Lower leg skin (tissue), 4 donors: Measurements from ENCODE around the gene SPACA7. TPM values are rescaled to one million over a fixed set of nuclear protein-coding genes. Genes with fewer than 3 reads are reported as not detected.

ENCODE experiments used
- DNase-seq, 2 donors: peaks; one replicate each; pipeline ENCODE4 v3.0.0-alpha.2; 2019; ENCODE audit warnings: low spot score in 2 of 2
- H3K4me3 ChIP-seq: fragments of 200-600 bp; sonication (generic); 2 replicates; pipeline ENCODE4 v1.5.1; 2017; ENCODE audit warnings: mild to moderate bottlenecking, low read depth; ENCODE audit not compliant: poor library complexity, severe bottlenecking
- CTCF ChIP-seq, 3 donors: fragments of 450-650 bp; IDR thresholded peaks; one replicate each; pipeline ENCODE4 v1.5.1; 2016; ENCODE audit warnings: antibody characterized with exemption in 3 of 3, mild to moderate bottlenecking in 3 of 3, moderate library complexity in 2 of 3
- POLR2A ChIP-seq, 2 donors: fragments of 450-650 bp; IDR thresholded peaks; one replicate each; pipeline ENCODE4 v1.6.1; 2016 to 2017; ENCODE audit warnings: antibody characterized with exemption in 2 of 2, mild to moderate bottlenecking in 1 of 2, moderate library complexity in 1 of 2
- WGBS, 2 donors: methylation state at CpG; one replicate each; pipeline ENCODE4 v1.1.5; 2018; 5-methylcytosine and 5-hydroxymethylcytosine counted together
- intact Hi-C: fragments of 100-400 bp; cut with DNase I; formaldehyde crosslinking; loops from one replicate; pipeline ENCODE4 v1.15.0; 2023; ENCODE audit warnings: low total_unique reads
- total RNA-seq, 4 donors: library from RNA; depleted of rRNA; stranded (reverse); fragments of >200 nt; gene quantifications; one replicate each; pipeline ENCODE4 v1.1.0, GENCODE V29; 2016

SPACA7 gene
- total RNA-seq, 4 donors from 2014 or later = not detected

GRCh38 chr13:112447306-112447705 is 71.2 kb downstream of the SPACA7 start:
- DNase-seq = no peak
- intact Hi-C loops = loop anchor here (5.0 kb wide), 1 partner anchor 970 kb away; no protein-coding TSS in a partner anchor
- H3K4me3 ChIP-seq = no peak overlapping the region
- 87 to 89% methylated on average over 2 of the region's 2 CpGs for WGBS, 2 donors
- no peak for TF ChIP-seq CTCF (IDR thresholded peaks at IDR 0.05)
- TF ChIP-seq POLR2A (IDR thresholded peaks at IDR 0.05) = no peak

GRCh38 chr13:112447761-112448603 is 71.8 kb downstream of the SPACA7 start:
- intact Hi-C loops = loop anchor here (5.0 kb wide), 1 partner anchor 971 kb away; no protein-coding TSS in a partner anchor
- peak in 1 of 2 donors; percentile 80 for DNase-seq
- no peak overlapping the region for H3K4me3 ChIP-seq
- WGBS, 2 donors = 77 to 80% methylated on average over 27 of the region's 27 CpGs
- no peak for TF ChIP-seq POLR2A (IDR thresholded peaks at IDR 0.05)
- TF ChIP-seq CTCF (IDR thresholded peaks at IDR 0.05) = no peak

- no peak overlapping the region for H3K4me3 ChIP-seq
- intact Hi-C loops = loop anchor here (5.0 kb wide), 1 partner anchor 972 kb away; no protein-coding TSS in a partner anchor
- 74 to 84% methylated on average over 18 to 19 of the region's 20 CpGs for WGBS, 2 donors
- no peak for TF ChIP-seq CTCF (IDR thresholded peaks at IDR 0.05)
- peak in 1 of 2 donors; percentile 82 for DNase-seq
Observed at GRCh38 chr13:112448621-112449544, 72.7 kb downstream of the SPACA7 start.

GRCh38 chr13:112449545-112449930 is 73.4 kb downstream of the SPACA7 start:
- TF ChIP-seq CTCF (IDR thresholded peaks at IDR 0.05) (no peak), POLR2A (IDR thresholded peaks at IDR 0.05) (no peak)
- no peak for DNase-seq
- no peak overlapping the region for H3K4me3 ChIP-seq
- intact Hi-C loops = loop anchor here (5.0 kb wide), 1 partner anchor 972 kb away; no protein-coding TSS in a partner anchor
- WGBS, 2 donors = 66 to 70% methylated on average over 15 to 16 of the region's 16 CpGs

GRCh38 chr13:112450118-112450903 is 74.2 kb downstream of the SPACA7 start:
- no peak for DNase-seq
- TF ChIP-seq POLR2A (IDR thresholded peaks at IDR 0.05) = no peak
- no peak for TF ChIP-seq CTCF (IDR thresholded peaks at IDR 0.05)
- 81 to 83% methylated on average over 21 to 23 of the region's 23 CpGs for WGBS, 2 donors
- H3K4me3 ChIP-seq = no peak overlapping the region
- intact Hi-C loops = no loop called here
